GM18505 (cell line): ENCODE results near the gene COL18A1.
"Not testable (repeated sequence)": the region's sequence is repeated elsewhere in the genome, so short reads cannot be mapped to it uniquely, and the experiment has no call there.

Source experiments
- ATAC-seq: cut with Tn5 transposase; IDR thresholded peaks from one replicate; pipeline ENCODE4 v1.9.1; 2021; ENCODE audit not compliant: unreplicated experiment
- POLR2A ChIP-seq: IDR thresholded peaks from 4 replicates; pipeline ENCODE4 v1.6.1; 2011; ENCODE audit warnings: borderline replicate concordance; ENCODE audit not compliant: insufficient read depth, insufficient read length; ENCODE audit errors: extremely low read depth

COL18A1 gene

DNA sequence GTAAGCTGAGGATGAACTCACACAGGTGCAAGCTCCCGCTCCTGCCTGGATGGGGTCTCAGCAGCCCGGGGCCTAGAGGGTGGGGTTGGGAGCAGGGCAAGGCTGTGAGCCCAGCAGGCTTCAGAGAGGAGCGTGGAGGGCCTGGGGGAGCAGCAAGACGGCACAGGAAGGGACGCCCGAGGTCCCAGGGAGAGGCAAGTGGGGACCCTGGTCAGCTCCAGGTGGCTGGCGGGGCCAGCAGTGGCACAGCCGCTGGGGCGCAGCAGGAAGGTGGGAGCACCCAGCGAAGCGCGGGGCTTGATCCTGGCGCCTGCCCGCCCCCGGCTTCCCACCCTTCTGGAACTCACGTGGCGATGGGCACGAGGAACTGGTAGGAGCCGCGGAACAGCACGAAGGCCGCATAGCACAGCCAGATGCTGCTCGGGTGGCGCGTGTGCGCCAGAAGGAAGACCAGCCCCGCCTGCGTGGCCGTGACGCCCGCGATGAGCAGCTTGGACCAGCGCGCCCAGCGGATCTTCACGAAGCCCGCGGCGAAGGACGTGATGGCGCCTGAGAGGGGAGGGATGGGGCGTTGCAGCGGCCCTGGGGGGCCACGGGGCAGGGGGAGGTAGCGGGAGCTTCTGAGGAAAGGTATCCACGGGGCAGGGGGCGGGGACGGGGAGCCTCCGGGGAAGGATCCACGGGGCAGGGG, 125.6 kb downstream of the COL18A1 start:
- no peak for TF ChIP-seq POLR2A
- ATAC-seq = no peak

DNA sequence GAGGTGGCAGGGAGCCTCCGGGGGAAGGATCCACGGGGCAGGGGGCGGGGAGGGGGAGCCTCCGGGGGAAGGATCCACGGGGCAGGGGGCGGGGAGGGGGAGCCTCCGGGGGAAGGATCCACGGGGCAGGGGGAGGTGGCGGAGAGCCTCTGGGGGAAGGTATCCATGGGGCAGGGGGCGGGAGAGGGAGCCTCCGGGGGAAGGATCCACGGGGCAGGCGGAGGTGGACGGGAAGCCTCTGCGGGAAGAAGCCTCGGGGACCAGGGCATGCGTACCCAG, 126.1 kb downstream of the COL18A1 start:
- ATAC-seq = not testable (repeated sequence)

DNA sequence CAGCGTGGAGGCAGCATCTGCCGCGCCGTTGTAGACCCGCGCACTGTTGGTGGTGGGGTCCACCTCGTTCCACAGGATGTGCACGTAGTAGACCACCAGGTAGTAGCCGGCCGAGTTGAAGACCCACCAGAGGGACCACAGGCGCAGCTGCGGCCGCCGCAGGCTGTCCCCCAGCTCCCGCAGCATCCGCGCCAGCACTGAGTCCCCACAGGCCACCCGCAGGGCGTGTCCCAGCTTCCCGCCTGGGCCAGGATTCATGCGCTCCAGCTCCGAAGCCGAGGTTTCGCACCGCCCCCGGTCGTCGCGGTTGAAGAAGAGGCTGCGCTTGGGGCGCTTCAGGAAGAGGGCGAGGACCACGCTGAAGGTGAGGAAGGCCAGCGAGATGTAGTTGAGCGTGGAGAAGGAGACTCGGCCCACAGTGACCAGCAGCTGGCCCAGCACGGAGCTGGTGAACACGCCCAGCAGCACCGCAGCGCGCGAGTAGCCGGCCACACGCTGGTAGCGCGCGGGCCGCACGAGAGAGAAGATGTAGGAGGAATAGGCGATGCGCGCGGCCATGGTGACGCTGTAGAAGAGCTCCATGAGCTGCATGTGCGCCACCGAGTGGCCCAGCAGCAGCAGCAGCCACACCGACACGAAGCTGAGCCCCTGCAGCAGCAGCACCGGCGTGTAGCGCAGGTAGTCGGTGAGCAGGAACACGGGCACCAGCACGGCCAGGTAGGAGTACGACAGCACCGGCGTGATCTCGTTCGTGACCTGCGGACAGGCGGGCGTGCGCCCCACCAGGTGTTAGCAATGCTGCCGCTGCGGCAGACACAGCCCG, 126.6 kb downstream of the COL18A1 start:
- no peak for TF ChIP-seq POLR2A
- no peak for ATAC-seq

DNA sequence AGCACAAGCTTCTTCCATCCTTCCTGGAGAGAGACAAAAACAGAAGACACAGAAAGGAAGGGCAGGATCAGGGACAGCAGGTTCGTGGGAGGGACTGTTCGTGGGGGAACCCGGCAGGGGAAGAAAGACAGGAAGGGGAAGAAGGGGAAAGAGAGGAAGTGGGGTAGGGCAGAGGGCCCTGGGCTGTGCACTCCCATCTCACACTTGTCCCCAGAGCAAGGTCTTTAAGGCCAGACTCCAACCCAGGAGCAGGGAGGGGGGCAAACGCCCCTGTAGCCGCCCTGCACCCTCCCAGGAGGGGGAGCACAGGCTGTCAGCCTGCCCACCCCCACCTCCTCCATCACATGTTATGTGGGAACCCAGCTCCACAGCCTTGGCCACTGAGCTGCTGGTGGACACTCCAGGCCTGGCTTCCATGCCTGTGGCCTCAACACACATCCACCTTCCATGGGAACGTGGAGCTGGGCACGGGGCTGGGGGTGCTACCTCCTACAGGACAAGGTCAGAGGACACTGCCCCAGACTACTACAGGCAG, 127.9 kb downstream of the COL18A1 start:
- no peak for TF ChIP-seq POLR2A
- no peak for ATAC-seq

DNA sequence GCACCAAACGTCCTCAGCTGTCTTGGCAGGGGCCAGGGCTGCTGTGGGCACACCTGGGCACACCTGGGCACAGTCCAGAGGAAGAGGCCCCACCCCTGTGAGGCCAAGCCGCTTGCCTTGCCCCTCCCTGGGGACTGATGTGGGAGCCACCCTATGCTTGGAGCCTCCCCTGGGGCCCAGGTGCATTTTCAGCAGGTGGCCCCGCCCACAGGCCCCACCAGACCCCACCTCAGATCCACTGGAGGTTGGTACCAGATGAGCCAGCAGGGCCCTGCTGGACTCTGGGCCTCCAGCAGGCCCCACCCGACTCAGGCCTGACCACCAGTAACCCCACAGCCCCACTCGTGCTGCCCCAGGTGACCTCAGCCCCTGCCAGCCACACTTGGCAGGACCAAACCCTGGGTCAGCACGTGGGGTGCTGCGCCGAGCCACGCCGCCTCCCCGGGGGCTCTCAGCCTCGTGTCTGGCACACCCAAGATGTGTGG, 128.4 kb downstream of the COL18A1 start:
- no peak for ATAC-seq

DNA sequence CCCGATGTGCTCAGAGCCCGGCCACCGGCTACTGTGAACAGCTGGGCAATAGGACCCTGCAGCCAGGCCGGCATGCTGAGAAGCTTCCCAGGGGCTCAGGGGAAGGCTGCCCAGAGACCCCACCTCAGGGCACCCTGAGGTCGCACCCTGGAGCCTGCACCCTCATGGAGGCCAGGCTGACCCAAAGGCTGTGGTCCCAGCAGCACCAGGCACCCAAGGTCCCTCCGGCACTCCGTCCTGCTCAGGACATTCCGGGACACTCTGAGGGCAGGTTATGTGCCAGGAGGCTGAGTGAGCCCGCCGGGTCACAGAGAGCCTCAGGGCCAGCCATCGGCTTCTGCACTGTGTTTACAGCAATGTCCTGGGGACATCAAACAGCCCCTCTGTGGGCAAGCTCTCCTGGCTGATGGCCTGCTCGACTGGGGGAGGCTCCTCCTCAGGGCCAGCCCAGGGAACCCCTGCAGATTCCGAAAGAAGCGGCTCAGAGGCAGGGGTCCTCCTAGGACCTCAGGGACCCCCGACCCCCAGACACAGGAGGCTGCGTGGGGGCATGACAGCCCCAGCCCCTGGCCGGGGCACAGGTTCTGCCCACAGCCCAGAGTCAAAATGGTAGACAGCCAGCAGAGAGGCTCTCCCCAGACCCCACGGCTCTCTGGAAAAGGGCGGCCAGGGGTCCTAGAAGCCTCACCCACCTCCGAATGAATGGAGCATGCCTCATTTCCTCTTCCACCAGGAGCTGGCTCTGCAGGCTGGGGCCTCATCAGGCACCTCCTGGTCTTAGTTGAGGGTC, 129.1 kb downstream of the COL18A1 start:
- no peak for TF ChIP-seq POLR2A
- no peak for ATAC-seq

More for the DNA sequence above, 128.4 kb downstream of the COL18A1 start:
- no peak for TF ChIP-seq POLR2A

DNA sequence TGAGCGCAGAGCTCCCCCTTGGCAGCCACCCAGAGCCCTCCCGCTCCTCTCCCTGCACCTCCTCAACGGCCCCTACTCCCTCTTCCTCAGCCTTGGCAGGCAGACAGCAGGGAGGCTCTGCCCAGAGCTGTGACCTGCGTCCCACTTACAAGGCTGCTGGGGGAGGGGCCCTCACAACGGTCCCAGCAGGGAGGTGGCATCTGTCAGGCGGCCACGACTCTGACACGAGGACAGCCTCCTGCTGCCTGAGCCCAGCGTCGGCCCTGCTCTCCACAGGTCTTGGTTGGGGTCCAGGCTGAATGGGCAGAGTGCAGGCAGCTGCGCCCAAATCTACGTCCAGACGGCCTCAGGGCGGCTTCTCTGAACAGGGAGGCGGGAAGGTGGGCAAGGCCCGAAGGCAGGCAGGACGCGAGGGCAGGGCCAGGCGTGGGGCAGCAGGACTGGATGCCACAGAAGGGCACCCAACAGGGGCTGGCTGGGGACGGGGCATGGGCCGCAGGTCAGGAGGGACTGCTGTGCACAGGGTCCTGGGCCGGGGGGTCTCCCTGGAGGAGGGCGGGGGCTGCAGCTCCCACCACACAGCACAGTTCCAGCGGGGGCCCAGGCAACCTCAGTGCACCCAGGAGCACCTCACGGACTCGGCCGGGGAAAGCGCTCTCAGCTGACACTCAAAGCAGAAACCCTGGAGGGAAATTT, 129.8 kb downstream of the COL18A1 start:
- TF ChIP-seq POLR2A = no peak
- no peak for ATAC-seq

DNA sequence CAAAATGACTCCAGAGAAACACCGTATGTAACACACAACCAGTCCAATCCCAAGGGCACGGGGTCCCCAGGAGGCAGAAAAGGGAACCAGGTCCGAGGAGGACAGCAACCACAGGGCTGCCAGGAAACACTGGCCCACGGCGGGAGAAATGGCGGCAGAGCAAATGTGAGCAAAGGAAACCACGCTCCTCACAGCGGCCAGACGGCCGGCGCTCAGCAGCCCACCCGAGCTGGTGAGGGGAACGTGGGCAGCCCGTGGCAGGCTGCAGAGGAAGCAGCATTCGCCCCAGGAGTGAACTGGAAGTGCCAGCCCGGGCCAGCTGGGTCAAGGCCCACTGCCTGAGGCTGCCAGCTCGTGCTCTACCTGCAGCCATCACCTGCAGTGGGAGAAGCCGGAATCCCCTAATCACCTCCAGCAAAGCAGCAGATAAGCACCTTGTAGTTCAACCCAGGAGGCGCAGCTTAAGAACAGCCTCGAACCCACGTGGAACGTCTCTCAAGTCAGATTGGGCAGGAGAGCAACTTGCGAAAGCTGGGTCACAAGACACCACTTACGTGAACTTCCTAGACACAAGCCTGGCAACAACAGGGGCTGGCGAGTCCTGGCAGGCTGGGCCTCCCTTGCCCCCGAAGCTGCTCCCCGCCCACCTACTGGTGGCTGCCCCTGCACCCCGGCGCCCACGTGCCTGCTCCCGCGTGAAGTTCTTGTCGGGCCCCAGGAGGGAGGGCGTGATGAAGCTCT, 130.5 kb downstream of the COL18A1 start:
- TF ChIP-seq POLR2A = no peak

DNA sequence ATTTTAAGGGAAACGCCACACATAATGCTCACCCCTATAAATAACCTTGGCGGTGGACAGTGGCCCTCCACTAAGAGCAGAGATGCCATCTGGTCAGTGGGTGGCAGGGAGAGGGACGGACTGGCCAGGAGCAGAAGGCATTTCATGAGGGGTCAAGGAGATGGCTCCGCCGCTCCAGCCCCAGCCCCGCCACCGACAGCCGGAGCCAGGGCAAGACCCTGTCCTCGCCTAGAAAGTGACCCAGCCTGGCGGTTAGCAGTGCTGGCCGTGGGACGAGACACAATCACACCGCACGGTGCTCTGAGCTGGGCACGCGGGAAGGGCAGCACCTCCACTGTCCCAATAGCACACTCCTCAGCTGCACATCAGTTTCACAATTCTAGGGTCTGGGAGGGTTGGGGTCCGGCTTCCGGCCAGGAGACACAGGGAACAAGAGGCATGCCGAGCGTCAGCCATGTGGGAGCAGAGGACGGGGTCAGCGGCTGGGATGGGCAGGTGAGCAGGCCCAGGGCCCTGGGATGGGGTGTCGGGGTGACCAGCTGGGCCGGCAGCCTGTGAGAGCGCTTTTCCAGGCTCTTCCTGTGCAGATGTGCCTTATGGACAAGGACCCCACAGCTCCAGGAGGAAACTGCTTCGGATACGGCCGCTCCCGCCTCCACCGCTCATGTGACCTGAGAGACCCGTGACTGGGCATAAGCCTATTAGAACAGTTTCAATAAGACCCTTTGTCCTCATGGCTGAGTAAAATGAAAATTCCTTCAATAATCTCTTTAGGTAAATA, 131.5 kb downstream of the COL18A1 start:
- TF ChIP-seq POLR2A = no peak
- ATAC-seq = no peak

More for the DNA sequence above, 130.5 kb downstream of the COL18A1 start:
- ATAC-seq = no peak

DNA sequence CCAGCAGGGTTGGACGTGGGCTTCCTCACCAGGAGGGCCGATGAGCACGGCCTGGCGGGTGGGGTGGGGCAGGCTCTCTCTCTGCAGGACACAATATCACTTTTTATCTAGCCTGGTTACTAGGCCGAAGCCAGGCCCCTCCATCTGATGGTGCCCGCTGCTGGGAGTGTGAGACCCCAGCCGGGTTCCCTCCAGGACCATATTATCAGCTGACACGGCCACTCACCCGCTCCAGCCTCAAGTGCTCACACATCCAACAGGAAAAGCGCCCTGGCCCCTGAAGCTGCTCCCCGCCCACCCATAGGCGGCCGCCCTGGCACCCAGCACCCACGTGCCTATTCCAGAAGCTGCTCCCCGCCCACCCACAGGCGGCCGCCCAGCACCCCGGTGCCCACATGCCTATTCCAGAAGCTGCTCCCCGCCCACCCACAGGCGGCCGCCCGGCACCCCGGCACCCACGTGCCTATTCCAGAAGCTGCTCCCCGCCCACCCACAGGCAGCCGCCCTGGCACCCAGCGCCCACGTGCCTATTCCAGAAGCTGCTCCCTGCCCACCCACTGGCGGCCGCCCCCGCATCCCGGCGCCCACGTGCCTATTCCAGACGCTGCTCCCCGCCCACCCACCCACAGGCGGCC, 132.3 kb downstream of the COL18A1 start:
- no peak for ATAC-seq
- TF ChIP-seq POLR2A = no peak

DNA sequence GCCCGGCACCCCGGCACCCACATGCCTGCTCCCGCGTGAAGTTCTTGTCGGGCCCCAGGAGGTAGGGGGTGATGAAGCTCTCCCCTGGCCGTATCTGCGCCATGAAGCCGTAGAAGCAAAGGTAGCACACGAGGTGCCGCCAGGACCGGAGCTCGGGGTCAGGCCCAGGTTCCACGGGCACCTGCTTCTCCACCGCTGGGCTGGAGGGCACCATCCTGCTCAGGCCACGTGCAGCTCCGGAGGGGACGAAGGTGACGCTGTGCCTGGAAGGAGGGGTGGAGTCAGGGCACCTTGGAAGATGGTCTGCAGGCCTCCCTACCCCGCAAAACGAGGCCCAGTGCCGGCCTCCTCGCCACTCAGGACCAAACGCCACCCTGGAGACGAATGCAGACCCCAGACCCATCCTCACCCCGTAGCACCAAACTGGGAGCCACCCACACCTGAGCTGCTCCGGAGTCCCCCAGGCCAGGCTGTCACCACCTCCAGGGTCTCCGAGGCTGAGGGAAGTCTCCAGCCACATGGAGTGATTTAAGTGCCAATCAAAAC, 132.9 kb downstream of the COL18A1 start:
- ATAC-seq = no peak
- no peak for TF ChIP-seq POLR2A

DNA sequence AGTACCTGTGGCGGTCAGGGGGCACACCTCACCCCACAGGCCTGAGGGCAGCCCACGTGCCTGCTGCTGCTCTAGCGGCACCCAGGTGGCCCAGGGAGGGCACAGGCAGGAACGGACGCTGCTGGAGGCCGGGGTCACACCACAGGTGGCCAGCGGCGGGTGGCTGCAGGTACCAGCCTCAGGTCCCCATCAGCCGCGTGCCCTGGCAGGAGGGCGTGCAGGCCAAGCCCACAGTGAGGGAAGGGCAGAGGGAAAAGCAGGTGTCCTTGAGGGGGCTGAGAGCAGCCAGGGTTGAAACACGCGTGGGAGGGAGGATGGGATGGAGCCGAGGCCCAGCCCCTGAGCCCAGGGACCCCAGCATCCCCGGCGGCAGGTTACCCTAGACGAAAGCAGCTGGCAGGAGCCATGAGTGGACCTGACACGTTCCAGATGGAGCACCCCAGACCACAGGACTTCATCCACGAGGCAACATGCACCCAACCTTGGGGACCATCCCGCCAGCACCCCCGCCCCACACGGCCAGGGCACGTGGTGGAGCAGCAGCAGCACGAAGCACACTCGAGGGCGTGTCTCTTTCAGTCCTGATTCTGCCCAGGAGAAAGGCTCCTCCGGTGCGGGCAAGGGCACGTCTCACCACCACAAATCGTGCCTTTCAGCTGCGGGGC, 133.5 kb downstream of the COL18A1 start:
- TF ChIP-seq POLR2A = no peak

More for the DNA sequence above, 133.5 kb downstream of the COL18A1 start:
- ATAC-seq = no peak
